HG03039 (cell line): Measurements from ENCODE around the gene ADCYAP1R1.

Experiments
- ATAC-seq: cut with Tn5 transposase; IDR thresholded peaks from one replicate; pipeline ENCODE4 v1.9.1; 2021; ENCODE audit warnings: mild to moderate bottlenecking, moderate library complexity; ENCODE audit not compliant: unreplicated experiment

Gene ADCYAP1R1

GRCh38 chr7:31066516-31067130 lies 14.5 kb downstream of the ADCYAP1R1 start:
- no peak for ATAC-seq

GRCh38 chr7:31067491-31067890 lies 15.4 kb downstream of the ADCYAP1R1 start:
- ATAC-seq = no peak

GRCh38 chr7:31068006-31068675 lies 16.0 kb downstream of the ADCYAP1R1 start:
- ATAC-seq = no peak

GRCh38 chr7:31069860-31070555 lies 17.9 kb downstream of the ADCYAP1R1 start:
- ATAC-seq = no peak

- no peak for ATAC-seq
Measured at GRCh38 chr7:31070991-31071644, 19.0 kb downstream of the ADCYAP1R1 start.

- no peak for ATAC-seq
Measured at GRCh38 chr7:31071645-31072029, 19.5 kb downstream of the ADCYAP1R1 start.

GRCh38 chr7:31073326-31074119 lies 21.4 kb downstream of the ADCYAP1R1 start:
- no peak for ATAC-seq

GRCh38 chr7:31074120-31074383 lies 21.9 kb downstream of the ADCYAP1R1 start:
- ATAC-seq = no peak

GRCh38 chr7:31074403-31075085 lies 22.4 kb downstream of the ADCYAP1R1 start:
- ATAC-seq = no peak

- no peak for ATAC-seq
Measured at GRCh38 chr7:31075086-31075405, 22.9 kb downstream of the ADCYAP1R1 start.

GRCh38 chr7:31076051-31076450 lies 23.9 kb downstream of the ADCYAP1R1 start:
- ATAC-seq = no peak

GRCh38 chr7:31076641-31077310 lies 24.7 kb downstream of the ADCYAP1R1 start:
- no peak for ATAC-seq

- ATAC-seq = no peak
Measured at GRCh38 chr7:31077484-31078362, 25.6 kb downstream of the ADCYAP1R1 start.

- ATAC-seq = no peak
Measured at GRCh38 chr7:31078363-31078990, 26.4 kb downstream of the ADCYAP1R1 start.

- no peak for ATAC-seq
Measured at GRCh38 chr7:31079126-31079823, 27.2 kb downstream of the ADCYAP1R1 start.

- no peak for ATAC-seq
Measured at GRCh38 chr7:31079824-31080511, 27.9 kb downstream of the ADCYAP1R1 start.

- ATAC-seq = no peak
Measured at GRCh38 chr7:31080763-31081162, 28.7 kb downstream of the ADCYAP1R1 start.

GRCh38 chr7:31082017-31082416 lies 29.9 kb downstream of the ADCYAP1R1 start:
- no peak for ATAC-seq
